H1 (cell line): ENCODE measurements around the gene MAGI1. TPM values are rescaled to one million over a fixed set of nuclear protein-coding genes. Genes with fewer than 3 reads are reported as not detected.

Experiments
- CTCF ChIA-PET: fragments of 300-600 bp; sonication (Branson Sonifier 250); formaldehyde crosslinking; loops from one replicate; lab custom pipeline; 2021; ENCODE audit not compliant: partially characterized antibody; lab: Charles Lee
- POLR2A ChIA-PET: fragments of 300-600 bp; sonication (Branson Sonifier 250); formaldehyde crosslinking; loops from one replicate; lab custom pipeline; 2021; ENCODE audit warnings: inconsistent platforms; ENCODE audit not compliant: partially characterized antibody; lab: Charles Lee
- DNase-seq, 2 experiments: peaks; one replicate each; pipeline versions ENCODE4 v3.0.0 to v3.0.0-alpha.2; 2010 to 2022; ENCODE audit warnings: low spot score in 2 of 2, low read depth in 1 of 2, mixed read lengths in 1 of 2
- FAIRE-seq: peaks from 2 replicates; lab custom pipeline; 2011; peaks lifted over from hg19 to GRCh38; lab: Jason Lieb, UNC
- H2AFZ ChIP-seq: 2 replicates; pipeline ENCODE4 v1.8.1; 2012; ENCODE audit warnings: low read length, inconsistent platforms
- H2AK5ac ChIP-seq: 2 replicates; pipeline ENCODE4 v1.6.1; 2013; ENCODE audit warnings: low read depth, low read length
- H2BK120ac ChIP-seq: replicated peaks from 2 replicates; pipeline ENCODE3; 2013; ENCODE audit warnings: low read depth, low read length, inconsistent platforms
- H2BK12ac ChIP-seq: 2 replicates; pipeline ENCODE4 v1.6.1; 2013; ENCODE audit warnings: low read depth, low read length
- H2BK15ac ChIP-seq: 2 replicates; pipeline ENCODE4 v1.6.1; 2013; ENCODE audit warnings: low read length
- H2BK20ac ChIP-seq: 2 replicates; pipeline ENCODE4 v1.6.1; 2013; ENCODE audit warnings: low read length
- H2BK5ac ChIP-seq: 2 replicates; pipeline ENCODE4 v1.6.1; 2013; ENCODE audit warnings: low read depth, low read length
- H3K14ac ChIP-seq: 2 replicates; pipeline ENCODE4 v1.6.1; 2013; ENCODE audit warnings: inconsistent platforms; ENCODE audit not compliant: insufficient read length
- H3K18ac ChIP-seq: 2 replicates; pipeline ENCODE4 v1.6.1; 2013; ENCODE audit warnings: low read length; ENCODE audit errors: extremely low read depth
- H3K23ac ChIP-seq: 2 replicates; pipeline ENCODE4 v1.6.1; 2013; ENCODE audit warnings: inconsistent platforms; ENCODE audit not compliant: insufficient read length
- H3K23me2 ChIP-seq: 2 replicates; pipeline ENCODE4 v1.6.1; 2013; ENCODE audit warnings: low read depth, low read length
- H3K27ac ChIP-seq: 2 replicates; pipeline ENCODE4 v1.6.1; 2011; ENCODE audit warnings: low read depth, low read length, inconsistent platforms
- H3K27me3 ChIP-seq, 4 experiments: replicated peaks in 1 of 4; 1 replicate in 1 of 4; 2 replicates in 3 of 4; pipeline versions ENCODE4 v1.6.1 to v1.8.1; 2011 to 2013; ENCODE audit warnings: low read length in 3 of 4, mild to moderate bottlenecking in 3 of 4, inconsistent platforms in 2 of 4, mixed read lengths in 2 of 4, moderate library complexity in 1 of 4; ENCODE audit not compliant: control insufficient read depth in 3 of 4, insufficient read depth in 3 of 4; ENCODE audit errors: extremely low read depth in 1 of 4
- H3K36me3 ChIP-seq, 4 experiments: 2 replicates each; pipeline versions ENCODE4 v1.6.1 to v1.8.1; 2011 to 2013; ENCODE audit warnings: mild to moderate bottlenecking in 4 of 4, low read length in 3 of 4, moderate library complexity in 2 of 4, control low read depth in 1 of 4, inconsistent platforms in 1 of 4; ENCODE audit not compliant: insufficient read depth in 4 of 4, control insufficient read depth in 2 of 4
- H3K4ac ChIP-seq: replicated peaks from 2 replicates; pipeline ENCODE3; 2013; ENCODE audit warnings: low read length, low read depth, mixed read lengths, inconsistent platforms; ENCODE audit not compliant: insufficient read length
- H3K4me1 ChIP-seq, 4 experiments: replicated peaks in 1 of 4; 1 replicate in 1 of 4; 2 replicates in 3 of 4; pipeline versions ENCODE4 v1.6.1 to v1.8.1; 2011 to 2013; ENCODE audit warnings: low read length in 3 of 4, inconsistent platforms in 2 of 4, mixed read lengths in 1 of 4; ENCODE audit not compliant: insufficient read depth in 4 of 4, control insufficient read depth in 3 of 4
- H3K4me2 ChIP-seq, 2 experiments: 2 replicates each; pipeline versions ENCODE4 v1.6.1 to v1.8.1; 2011 to 2013; ENCODE audit warnings: low read depth in 2 of 2, low read length in 2 of 2, control low read depth in 1 of 2, inconsistent platforms in 1 of 2, mild to moderate bottlenecking in 1 of 2; ENCODE audit not compliant: insufficient read depth in 1 of 2
- H3K4me3 ChIP-seq, 4 experiments: fragments of 200-600, 300-600 bp in 1 of 4; sonication (generic), shearing (Covaris generic), sonication (Bioruptor Twin) in 1 of 4; 2 replicates each; pipeline versions ENCODE4 v1.5.1 to v1.8.1; 2011 to 2016; ENCODE audit warnings: low read length in 4 of 4, low read depth in 3 of 4, control low read depth in 2 of 4, inconsistent platforms in 2 of 4, mild to moderate bottlenecking in 2 of 4, mixed read lengths in 1 of 4, moderate library complexity in 1 of 4; ENCODE audit not compliant: insufficient read depth in 2 of 4; ENCODE audit errors: extremely low read depth in 1 of 4
- H3K56ac ChIP-seq: replicated peaks from 2 replicates; pipeline ENCODE3; 2013; ENCODE audit warnings: low read depth, mild to moderate bottlenecking, mixed read lengths, low read length, inconsistent platforms; ENCODE audit not compliant: insufficient read length
- H3K79me1 ChIP-seq: 2 replicates; pipeline ENCODE4 v1.6.1; 2013; ENCODE audit warnings: low read depth, low read length, control low read depth
- H3K79me2 ChIP-seq, 2 experiments: 2 replicates each; pipeline versions ENCODE4 v1.6.1 to v1.8.1; 2012 to 2013; ENCODE audit warnings: low read length in 2 of 2, mild to moderate bottlenecking in 2 of 2, inconsistent platforms in 1 of 2; ENCODE audit not compliant: insufficient read depth in 2 of 2, control insufficient read depth in 1 of 2
- H3K9ac ChIP-seq, 4 experiments: replicated peaks in 1 of 4; 1 replicate in 1 of 4; 2 replicates in 3 of 4; pipeline versions ENCODE4 v1.6.1 to v1.8.1; 2011 to 2013; ENCODE audit warnings: low read depth in 3 of 4, low read length in 3 of 4, control low read depth in 2 of 4, mild to moderate bottlenecking in 2 of 4, moderate library complexity in 2 of 4, inconsistent platforms in 1 of 4; ENCODE audit errors: extremely low read depth in 1 of 4
- H3K9me3 ChIP-seq, 2 experiments: 2 replicates each; pipeline versions ENCODE4 v1.6.1 to v1.8.1; 2012 to 2013; ENCODE audit warnings: mild to moderate bottlenecking in 2 of 2, moderate library complexity in 2 of 2, control low read depth in 1 of 2, inconsistent platforms in 1 of 2, low read depth in 1 of 2, low read length in 1 of 2, mixed read lengths in 1 of 2; ENCODE audit not compliant: insufficient read depth in 2 of 2
- H4K20me1 ChIP-seq, 2 experiments: replicated peaks in 1 of 2; 2 replicates each; pipeline versions ENCODE3 to v1.8.1; 2011 to 2013; ENCODE audit warnings: inconsistent platforms in 2 of 2, low read length in 2 of 2, mild to moderate bottlenecking in 1 of 2; ENCODE audit not compliant: insufficient read depth in 2 of 2, control insufficient read depth in 1 of 2
- H4K5ac ChIP-seq: 2 replicates; pipeline ENCODE4 v1.6.1; 2013; ENCODE audit warnings: low read length, low read depth, mixed read lengths, inconsistent platforms; ENCODE audit not compliant: insufficient read length
- H4K8ac ChIP-seq: 2 replicates; pipeline ENCODE4 v1.8.0; 2013; ENCODE audit warnings: mild to moderate bottlenecking, moderate library complexity, low read length, inconsistent platforms; ENCODE audit not compliant: insufficient read depth; ENCODE audit errors: extremely low read depth
- H4K91ac ChIP-seq: replicated peaks from 2 replicates; pipeline ENCODE3; 2013; ENCODE audit warnings: low read length, mixed read lengths, inconsistent platforms; ENCODE audit not compliant: insufficient read length
- ASH2L ChIP-seq: fragments of 200-600, 300-600 bp; sonication (generic); IDR thresholded peaks from one replicate; pipeline ENCODE4 v1.7.1; 2017; ENCODE audit warnings: low read length
- CBX8 ChIP-seq: fragments of 300-800, 300-1000 bp; sonication (generic); IDR thresholded peaks from 2 replicates; pipeline ENCODE4 v1.7.1; 2016; ENCODE audit warnings: low read depth, low read length, borderline replicate concordance
- CREB1 ChIP-seq: IDR thresholded peaks from 2 replicates; pipeline ENCODE4 v1.6.1; 2012; ENCODE audit warnings: inconsistent platforms
- CTBP2 ChIP-seq: IDR thresholded peaks from 2 replicates; pipeline ENCODE4 v1.7.0; 2011; ENCODE audit warnings: borderline replicate concordance, mild to moderate bottlenecking, moderate library complexity, mixed read lengths, low read length; ENCODE audit not compliant: insufficient read depth, insufficient read length
- E2F6 ChIP-seq: IDR thresholded peaks from 2 replicates; pipeline ENCODE4 v1.6.1; 2012; ENCODE audit warnings: inconsistent platforms
- HDAC6 ChIP-seq: IDR thresholded peaks from one replicate; pipeline ENCODE4 v1.7.1; 2012; ENCODE audit warnings: low read depth, mild to moderate bottlenecking, inconsistent platforms, low read length, moderate library complexity
- JUN ChIP-seq: IDR thresholded peaks from 2 replicates; pipeline ENCODE4 v1.6.1; 2011; ENCODE audit warnings: low read depth, mild to moderate bottlenecking, improper control_type of control experiment, low read length
- JUND ChIP-seq: IDR thresholded peaks from 2 replicates; pipeline ENCODE4 v1.6.1; 2011; ENCODE audit warnings: mild to moderate bottlenecking, improper control_type of control experiment, low read length
- KDM1A ChIP-seq: fragments of 200-600, 300-600 bp; sonication (generic); IDR thresholded peaks from 2 replicates; pipeline ENCODE4 v1.7.1; 2016; ENCODE audit warnings: mild to moderate bottlenecking, low read length, borderline replicate concordance
- MAFK ChIP-seq: IDR thresholded peaks from 2 replicates; pipeline ENCODE4 v1.6.1; 2012; ENCODE audit warnings: low read depth, mild to moderate bottlenecking, improper control_type of control experiment, low read length
- RXRA ChIP-seq: IDR thresholded peaks from 2 replicates; pipeline ENCODE4 v1.6.1; 2011; ENCODE audit warnings: low read depth, mild to moderate bottlenecking, low read length, moderate library complexity; ENCODE audit not compliant: insufficient read depth
- SIRT6 ChIP-seq: IDR thresholded peaks from one replicate; pipeline ENCODE4 v1.7.1; 2012; ENCODE audit warnings: low read length, inconsistent platforms
- USF2 ChIP-seq: IDR thresholded peaks from 2 replicates; pipeline ENCODE4 v1.6.1; 2011; ENCODE audit warnings: low read length, improper control_type of control experiment
- WGBS, 2 experiments: shearing (Covaris generic) in 1 of 2; methylation state at CpG; one replicate each; pipeline versions ENCODE4 v1.1.6 to v1.1.7; 2013 to 2015; ENCODE audit warnings: low lambda C conversion rate in 2 of 2, mixed read lengths in 2 of 2, inconsistent platforms in 1 of 2, low coverage in 1 of 2, missing lambda C conversion rate in 1 of 2; ENCODE audit not compliant: insufficient replicate concordance in 2 of 2, insufficient coverage in 1 of 2, insufficient read length in 1 of 2; ENCODE audit errors: extremely low coverage in 1 of 2, missing lambda C conversion rate in 1 of 2; 5-methylcytosine and 5-hydroxymethylcytosine counted together
- polyA plus RNA-seq, 7 experiments: library from polyadenylated mRNA; depleted of rRNA in 3 of 7; stranded (reverse) in 5 of 7; unstranded in 2 of 7; fragments of >200 nt in 5 of 7; fragments of 200-250 nt in 2 of 7; gene quantifications; 1 replicate in 5 of 7; 2 replicates in 1 of 7; 4 replicates in 1 of 7; pipeline versions ENCODE4 v1.2.1 to v1.2.3, GENCODE V29; 2011 to 2013; ENCODE audit warnings: missing spikeins in 2 of 7, mixed read lengths in 2 of 7
- total RNA-seq: library from RNA; stranded (reverse); fragmentation: NEBNext Ultra II Directional; extraction: Animal tissue kit (Norgen Biotek cat#: 25700); gene quantifications from 2 replicates; pipeline ENCODE4 v1.2.1, GENCODE V29; 2021

MAGI1 gene
- total and polyA plus RNA-seq, 2 of the 8 experiments (the other 6 are each of a cell fraction or from before 2014, with no cell fraction given) = 19.8 to 78.0 TPM

GRCh38 chr3:65843732-65844131 is 195.0 kb downstream of the MAGI1 start:
- no peak for DNase-seq
- no peak overlapping the region for H4K5ac ChIP-seq
- no peak overlapping the region for H3K14ac ChIP-seq
- no peak overlapping the region for H3K18ac ChIP-seq
- CTCF ChIA-PET = no interaction called here
- H3K36me3 ChIP-seq = no peaks in the 10 kb centered on the region; a peak in 1 of 8 replicates
- no peak overlapping the region for H3K4ac ChIP-seq
- H2BK15ac ChIP-seq = no peak overlapping the region
- no peak overlapping the region for H4K91ac ChIP-seq
- no peak overlapping the region for H3K4me2 ChIP-seq
- H2AFZ ChIP-seq = no peak overlapping the region
- no peak overlapping the region for H3K4me3 ChIP-seq
- no peaks in the 10 kb centered on the region for H3K4me1 ChIP-seq
- 0 out of 4 replicates have a peak, but pooled peaks cover 0 to 6% of the 10 kb centered on the region in 2 experiments for H3K79me2 ChIP-seq
- peak overlapping the region; percentile 4; the same call in 1 of the 2 replicates for H4K8ac ChIP-seq
- no peak overlapping the region for H2BK5ac ChIP-seq
- no peak for FAIRE-seq
- H2BK20ac ChIP-seq = no peak overlapping the region
- WGBS, 2 experiments = 79% methylated on average over 1 of the region's 1 CpG; no CpG with 5 or more reads in 1 of the 2 experiments
- H3K9me3 ChIP-seq = no peaks in the 10 kb centered on the region
- POLR2A ChIA-PET = no interaction called here
- H3K56ac ChIP-seq = no peak overlapping the region
- H2BK120ac ChIP-seq = no peak overlapping the region
- no peak overlapping the region for H3K9ac ChIP-seq
- H3K23ac ChIP-seq = no peak overlapping the region
- no peak overlapping the region for H2BK12ac ChIP-seq
- no peaks in the 10 kb centered on the region; the same call in 1 of the 2 replicates for H3K79me1 ChIP-seq
- no peak overlapping the region for H3K27ac ChIP-seq
- H3K23me2 ChIP-seq = no peaks in the 10 kb centered on the region
- H4K20me1 ChIP-seq = peaks cover 0 to 2% of the 10 kb centered on the region in 2 experiments
- no peaks in the 10 kb centered on the region for H3K27me3 ChIP-seq
- H2AK5ac ChIP-seq = no peak overlapping the region
- TF ChIP-seq JUN = no peak
- no peak for TF ChIP-seq KDM1A
- TF ChIP-seq RXRA = no peak
- TF ChIP-seq HDAC6 = no peak
- no peak for TF ChIP-seq USF2
- no peak for TF ChIP-seq CREB1
- TF ChIP-seq MAFK = no peak
- TF ChIP-seq CBX8 = no peak
- TF ChIP-seq CTBP2 = no peak
- no peak for TF ChIP-seq SIRT6
- no peak for TF ChIP-seq E2F6
- TF ChIP-seq JUND = no peak
- no peak for TF ChIP-seq ASH2L
